Measurements from ENCODE around the gene CHAD. TPM values are rescaled to one million over a fixed set of nuclear protein-coding genes. Genes with fewer than 3 reads are reported as not detected.

Gene CHAD
- total and polyA plus RNA-seq, 2 of the 13 experiments (the other 11 are each of a cell fraction or from before 2014, with no cell fraction given), result 1.4 TPM; not detected in 1

DNA sequence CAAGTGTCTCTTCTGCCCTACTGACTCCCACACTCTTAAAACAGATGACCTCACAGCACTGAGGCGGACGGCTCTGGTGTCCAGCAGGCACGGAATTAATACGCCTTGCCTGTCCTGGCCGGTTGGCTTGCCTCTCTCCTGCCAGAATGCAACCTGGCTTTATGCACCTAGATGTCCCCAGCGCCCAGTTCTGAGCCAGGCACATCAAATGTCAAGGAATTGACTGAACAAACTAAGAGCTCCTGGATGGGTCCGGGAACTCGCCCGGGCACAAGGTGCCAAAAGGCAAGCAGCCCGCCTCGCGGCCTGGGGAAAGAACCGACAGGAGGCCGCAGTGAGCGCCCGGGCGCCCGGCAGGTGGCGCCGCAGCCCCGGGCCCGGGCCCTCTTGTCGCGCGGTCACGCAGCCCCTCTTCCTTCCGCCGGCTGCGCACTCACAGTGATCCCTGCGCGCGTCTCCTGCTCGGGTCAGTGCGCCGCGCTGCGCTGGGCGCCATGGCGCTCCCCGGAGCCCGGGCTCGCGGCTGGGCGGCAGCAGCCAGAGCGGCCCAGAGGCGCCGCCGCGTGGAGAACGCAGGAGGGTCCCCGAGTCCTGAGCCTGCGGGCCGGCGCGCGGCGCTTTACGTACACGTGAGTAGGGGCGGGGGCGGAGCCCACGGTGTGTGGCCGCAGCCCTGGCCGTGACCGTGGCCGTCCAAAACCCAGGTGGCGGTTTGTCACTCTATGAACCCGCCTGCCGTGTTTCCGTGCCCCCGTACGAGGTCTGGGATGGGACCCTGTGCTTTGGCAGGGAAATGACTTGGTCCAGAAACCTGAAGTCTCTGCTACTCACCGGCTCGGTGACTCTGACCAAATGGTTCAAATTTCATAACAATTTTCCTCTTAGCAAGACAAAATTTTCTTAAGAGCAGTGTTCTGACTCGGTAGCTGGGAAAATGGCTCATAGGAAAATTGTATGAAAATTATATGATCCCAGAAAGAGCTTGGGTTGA is 10.0 kb upstream of the CHAD start, which contains the start of gene RSAD1 (continued):
- TF ChIP-seq ETS1 (CRISPR knock-in tag; IDR thresholded peaks at IDR 0.05) (0 out of 2 replicates have a peak, but pooled peaks have one; percentile 83), EZH2 (conservative IDR thresholded peaks at IDR 0.05; ENCODE audit: low read depth, low read length) (no peak), SRF (IDR thresholded peaks at IDR 0.05; ENCODE audit: low read depth, low read length) (no peak), ZNF75D (CRISPR knock-in tag; IDR thresholded peaks at IDR 0.05; ENCODE audit: borderline replicate concordance) (no peak), ZNF331 (CRISPR knock-in tag; IDR thresholded peaks at IDR 0.05) (no peak), NFE2L2 (IDR thresholded peaks at IDR 0.05; ENCODE audit: low read length) (no peak), ZNF781 (CRISPR knock-in tag; IDR thresholded peaks at IDR 0.05; ENCODE audit: borderline replicate concordance, not compliant biosample characterization) (no peak), ZNF580 (CRISPR knock-in tag; IDR thresholded peaks at IDR 0.05; ENCODE audit: borderline replicate concordance, low read depth) (0 out of 2 replicates have a peak, but pooled peaks have one; percentile 84), KDM3A (CRISPR knock-in tag; IDR thresholded peaks at IDR 0.05; ENCODE audit: low read depth) (peak; percentile 63), HNF4G (IDR thresholded peaks at IDR 0.05; ENCODE audit: borderline replicate concordance, low read depth, low read length) (0 out of 2 replicates have a peak, but pooled peaks have one; percentile 28), HNF4G (CRISPR knock-in tag; IDR thresholded peaks at IDR 0.05; ENCODE audit: borderline replicate concordance, low read depth) (peak; percentile 73), FOXP1 (IDR thresholded peaks at IDR 0.05) (no peak), FOXP1 (CRISPR knock-in tag; IDR thresholded peaks at IDR 0.05) (no peak), ZNF260 (CRISPR knock-in tag; IDR thresholded peaks at IDR 0.05; ENCODE audit: borderline replicate concordance, low read depth) (no peak), SMYD3 (CRISPR knock-in tag; IDR thresholded peaks at IDR 0.05) (peak; percentile 85; the same call in 1 of the 2 replicates), EP300 (IDR thresholded peaks at IDR 0.05; ENCODE audit: low read depth in 2 of 2, low read length in 2 of 2) (peak in 1 of 2 experiments; percentile 25; a peak in 3 of 4 replicates), EP300 (CRISPR knock-in tag; IDR thresholded peaks at IDR 0.05; ENCODE audit: borderline replicate concordance) (peak; percentile 16; the same call in 1 of the 2 replicates), IRF9 (CRISPR knock-in tag; IDR thresholded peaks at IDR 0.05; ENCODE audit: borderline replicate concordance) (peak; percentile 93; the same call in 1 of the 2 replicates), ELF4 (CRISPR knock-in tag; IDR thresholded peaks at IDR 0.05; ENCODE audit: borderline replicate concordance) (no peak), GPBP1L1 (CRISPR knock-in tag; IDR thresholded peaks at IDR 0.05) (no peak)
- TF ChIP-seq, protein P1, sequence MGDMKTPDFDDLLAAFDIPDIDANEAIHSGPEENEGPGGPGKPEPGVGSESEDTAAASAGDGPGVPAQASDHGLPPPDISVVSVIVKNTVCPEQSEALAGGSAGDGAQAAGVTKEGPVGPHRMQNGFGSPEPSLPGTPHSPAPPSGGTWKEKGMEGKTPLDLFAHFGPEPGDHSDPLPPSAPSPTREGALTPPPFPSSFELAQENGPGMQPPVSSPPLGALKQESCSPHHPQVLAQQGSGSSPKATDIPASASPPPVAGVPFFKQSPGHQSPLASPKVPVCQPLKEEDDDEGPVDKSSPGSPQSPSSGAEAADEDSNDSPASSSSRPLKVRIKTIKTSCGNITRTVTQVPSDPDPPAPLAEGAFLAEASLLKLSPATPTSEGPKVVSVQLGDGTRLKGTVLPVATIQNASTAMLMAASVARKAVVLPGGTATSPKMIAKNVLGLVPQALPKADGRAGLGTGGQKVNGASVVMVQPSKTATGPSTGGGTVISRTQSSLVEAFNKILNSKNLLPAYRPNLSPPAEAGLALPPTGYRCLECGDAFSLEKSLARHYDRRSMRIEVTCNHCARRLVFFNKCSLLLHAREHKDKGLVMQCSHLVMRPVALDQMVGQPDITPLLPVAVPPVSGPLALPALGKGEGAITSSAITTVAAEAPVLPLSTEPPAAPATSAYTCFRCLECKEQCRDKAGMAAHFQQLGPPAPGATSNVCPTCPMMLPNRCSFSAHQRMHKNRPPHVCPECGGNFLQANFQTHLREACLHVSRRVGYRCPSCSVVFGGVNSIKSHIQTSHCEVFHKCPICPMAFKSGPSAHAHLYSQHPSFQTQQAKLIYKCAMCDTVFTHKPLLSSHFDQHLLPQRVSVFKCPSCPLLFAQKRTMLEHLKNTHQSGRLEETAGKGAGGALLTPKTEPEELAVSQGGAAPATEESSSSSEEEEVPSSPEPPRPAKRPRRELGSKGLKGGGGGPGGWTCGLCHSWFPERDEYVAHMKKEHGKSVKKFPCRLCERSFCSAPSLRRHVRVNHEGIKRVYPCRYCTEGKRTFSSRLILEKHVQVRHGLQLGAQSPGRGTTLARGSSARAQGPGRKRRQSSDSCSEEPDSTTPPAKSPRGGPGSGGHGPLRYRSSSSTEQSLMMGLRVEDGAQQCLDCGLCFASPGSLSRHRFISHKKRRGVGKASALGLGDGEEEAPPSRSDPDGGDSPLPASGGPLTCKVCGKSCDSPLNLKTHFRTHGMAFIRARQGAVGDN (CRISPR knock-in tag; IDR thresholded peaks at IDR 0.05), result peak; percentile 97
